ENCODE results near the gene HOXA6.
A peak's percentile ranks its signal among the peaks of the same experiment; 100 is the strongest.

The HOXA6 gene

DNA sequence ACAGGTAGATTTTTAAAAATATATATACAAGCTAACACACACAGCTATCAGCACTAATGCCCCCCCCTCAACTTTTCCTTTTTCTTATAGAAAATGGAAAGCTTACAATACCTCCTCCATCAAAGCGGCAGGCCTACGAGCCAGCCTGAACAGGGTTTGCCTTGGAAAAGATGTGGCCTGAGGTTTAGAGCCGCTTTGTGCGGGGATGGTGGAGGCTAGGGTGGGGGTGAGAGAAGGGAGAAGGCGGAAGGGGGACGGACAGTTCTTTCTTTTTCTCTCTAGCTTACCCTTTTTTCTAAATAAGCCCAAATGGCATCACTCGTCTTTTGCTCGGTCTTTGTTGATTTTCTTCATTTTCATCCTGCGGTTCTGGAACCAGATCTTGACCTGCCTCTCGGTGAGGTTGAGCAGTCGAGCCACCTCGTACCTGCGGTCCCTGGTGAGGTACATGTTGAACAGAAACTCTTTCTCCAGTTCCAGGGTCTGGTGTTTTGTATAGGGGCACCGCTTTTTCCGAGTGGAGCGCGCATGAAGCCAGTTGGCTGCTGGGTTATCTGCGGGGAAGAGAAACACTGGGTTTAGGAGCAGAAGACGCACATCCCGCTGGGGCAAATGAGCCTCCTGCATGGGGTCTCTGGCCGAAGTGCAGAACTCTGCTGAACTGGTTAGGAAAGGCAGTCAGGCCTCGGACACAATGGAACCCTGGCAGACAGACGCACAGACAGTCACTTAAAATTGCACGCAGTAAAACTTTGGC, 15.9 kb upstream of the HOXA6 start:
- peaks cover 33% of the 10 kb centered on the region for H3K4me1 Mint-ChIP-seq
- peaks cover 54% of the 10 kb centered on the region for H3K36me3 Mint-ChIP-seq (ENCODE audit: low read depth)
- peaks cover 5% of the 10 kb centered on the region for H3K27me3 Mint-ChIP-seq (ENCODE audit: low read depth, poor library complexity)

DNA sequence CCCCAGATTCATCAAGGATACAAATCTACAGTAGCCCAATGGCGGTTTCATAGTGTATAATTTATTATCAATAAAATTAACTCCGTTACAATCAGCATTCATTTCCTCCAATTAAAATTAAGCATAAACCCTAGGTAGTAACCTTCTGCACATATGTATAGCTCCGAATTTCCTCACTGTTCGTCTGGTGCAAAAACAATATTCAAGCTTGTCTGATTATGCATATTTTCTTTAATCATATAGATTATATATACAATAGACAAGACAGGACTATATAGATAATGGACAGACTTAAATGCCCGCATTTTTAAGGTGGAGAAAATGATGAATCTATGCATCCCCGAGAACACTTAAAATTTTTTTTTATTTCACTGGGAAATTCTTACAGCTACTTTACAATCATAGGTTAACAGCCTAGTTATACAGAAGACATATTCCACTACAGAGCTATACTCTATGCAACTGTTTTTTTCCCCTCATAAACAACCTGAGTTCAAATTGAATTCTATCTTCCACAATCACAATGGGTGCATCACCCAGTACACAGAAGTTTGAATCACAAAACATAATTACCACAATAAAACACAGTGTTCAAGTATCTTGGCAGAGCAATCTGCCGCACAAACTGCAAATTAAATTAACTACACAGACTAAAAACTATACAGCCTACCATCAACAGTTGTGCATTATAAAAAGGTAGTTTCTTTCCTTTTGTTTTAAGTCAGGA, 15.2 kb upstream of the HOXA6 start:
- peaks cover 36% of the 10 kb centered on the region for H3K4me1 Mint-ChIP-seq
- H3K36me3 Mint-ChIP-seq (ENCODE audit: low read depth) = peaks cover 46% of the 10 kb centered on the region
- no peaks in the 10 kb centered on the region for H3K9me3 Mint-ChIP-seq
- H3K4me3 Mint-ChIP-seq = peak overlapping the region; percentile 97
- H3K27ac Mint-ChIP-seq = peak overlapping the region; percentile 99
- peaks cover 5% of the 10 kb centered on the region for H3K27me3 Mint-ChIP-seq (ENCODE audit: low read depth, poor library complexity)
- TF ChIP-seq, protein P1, sequence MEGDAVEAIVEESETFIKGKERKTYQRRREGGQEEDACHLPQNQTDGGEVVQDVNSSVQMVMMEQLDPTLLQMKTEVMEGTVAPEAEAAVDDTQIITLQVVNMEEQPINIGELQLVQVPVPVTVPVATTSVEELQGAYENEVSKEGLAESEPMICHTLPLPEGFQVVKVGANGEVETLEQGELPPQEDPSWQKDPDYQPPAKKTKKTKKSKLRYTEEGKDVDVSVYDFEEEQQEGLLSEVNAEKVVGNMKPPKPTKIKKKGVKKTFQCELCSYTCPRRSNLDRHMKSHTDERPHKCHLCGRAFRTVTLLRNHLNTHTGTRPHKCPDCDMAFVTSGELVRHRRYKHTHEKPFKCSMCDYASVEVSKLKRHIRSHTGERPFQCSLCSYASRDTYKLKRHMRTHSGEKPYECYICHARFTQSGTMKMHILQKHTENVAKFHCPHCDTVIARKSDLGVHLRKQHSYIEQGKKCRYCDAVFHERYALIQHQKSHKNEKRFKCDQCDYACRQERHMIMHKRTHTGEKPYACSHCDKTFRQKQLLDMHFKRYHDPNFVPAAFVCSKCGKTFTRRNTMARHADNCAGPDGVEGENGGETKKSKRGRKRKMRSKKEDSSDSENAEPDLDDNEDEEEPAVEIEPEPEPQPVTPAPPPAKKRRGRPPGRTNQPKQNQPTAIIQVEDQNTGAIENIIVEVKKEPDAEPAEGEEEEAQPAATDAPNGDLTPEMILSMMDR (IDR thresholded peaks at IDR 0.05) = no peak
- no peak for DNase-seq

More for the DNA sequence above, 15.9 kb upstream of the HOXA6 start:
- TF ChIP-seq, protein P1 (IDR thresholded peaks at IDR 0.05) = no peak
- Mint-ChIP-seq H3K9me3 (no peaks in the 10 kb centered on the region), H3K27ac (peak overlapping the region; percentile 99), H3K4me3 (peak overlapping the region; percentile 97)
- DNase-seq = peak; percentile 4

DNA sequence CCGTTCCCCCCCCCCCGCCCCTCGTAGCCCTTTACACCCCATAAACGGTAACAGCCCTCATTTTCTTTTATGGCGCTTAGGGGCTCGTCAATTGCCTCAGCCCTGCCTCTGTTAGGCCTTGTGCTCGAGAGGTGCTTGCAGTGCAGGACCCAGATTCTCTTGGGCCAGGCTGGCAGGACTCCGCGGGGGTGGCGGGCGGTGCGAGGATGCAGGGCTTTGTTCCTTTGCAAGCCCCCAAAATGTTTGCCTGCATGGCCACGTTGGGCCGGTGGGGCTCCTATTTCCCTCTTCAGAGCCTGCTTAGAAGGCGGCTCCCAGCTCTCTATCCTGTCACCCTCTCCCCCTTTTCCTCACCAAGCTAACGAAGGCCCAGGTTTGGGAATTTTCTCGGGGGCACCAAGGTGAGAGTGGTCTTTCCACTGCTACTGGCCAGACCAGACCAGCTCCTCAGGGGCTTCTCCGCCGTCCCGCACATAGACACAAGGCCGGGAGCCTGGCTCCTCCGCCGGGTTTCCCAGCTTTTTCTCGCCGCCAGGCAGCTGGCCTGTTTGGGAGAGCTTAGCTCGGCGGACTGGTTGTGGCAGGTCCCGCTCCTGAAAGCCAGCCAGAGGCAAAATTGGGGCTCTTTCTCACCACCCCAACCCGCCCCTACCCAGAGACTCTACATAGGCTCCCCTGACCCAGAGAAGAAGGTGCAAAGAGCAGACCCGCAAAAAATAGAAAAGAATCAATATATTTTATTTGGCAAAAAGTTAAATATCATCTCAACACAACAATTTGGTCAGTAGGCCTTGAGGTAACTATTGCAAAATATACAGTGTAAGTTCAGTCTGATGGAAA, 14.4 kb upstream of the HOXA6 start:
- Mint-ChIP-seq H3K9me3 (no peaks in the 10 kb centered on the region), H3K27me3 (ENCODE audit: low read depth, poor library complexity) (peaks cover 5% of the 10 kb centered on the region), H3K36me3 (ENCODE audit: low read depth) (peaks cover 39% of the 10 kb centered on the region), H3K4me3 (peak overlapping the region; percentile 97), H3K27ac (peak overlapping the region; percentile 99), H3K4me1 (peaks cover 31% of the 10 kb centered on the region)
- TF ChIP-seq, protein P1 (IDR thresholded peaks at IDR 0.05) = no peak
- DNase-seq = peak; percentile 57

DNA sequence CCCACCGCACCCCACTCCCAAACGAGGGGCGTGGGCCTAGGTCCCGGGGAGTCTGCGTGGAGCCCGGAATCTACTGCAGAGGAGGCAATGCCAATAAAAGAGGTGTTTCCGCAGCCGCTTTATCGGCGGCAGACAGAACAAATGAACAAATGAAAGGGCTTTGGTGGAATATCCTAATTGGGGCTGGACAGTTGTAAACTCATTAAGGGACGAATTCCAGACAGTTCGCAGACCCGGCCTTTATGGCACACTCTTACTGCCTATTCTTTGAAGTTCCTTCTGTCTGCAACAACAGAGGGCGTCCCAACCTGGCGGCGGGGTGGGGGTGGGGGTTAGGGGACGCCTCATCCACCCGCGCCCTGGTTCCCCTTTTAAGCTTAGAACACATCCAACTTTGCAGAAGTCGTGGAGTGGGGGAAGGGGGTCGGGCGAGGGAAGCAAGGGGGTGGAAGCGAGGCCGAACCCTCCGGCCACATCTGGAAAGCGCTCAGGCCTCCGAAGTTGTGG, 13.7 kb upstream of the HOXA6 start:
- Mint-ChIP-seq H3K9me3 (no peaks in the 10 kb centered on the region), H3K27me3 (ENCODE audit: low read depth, poor library complexity) (peaks cover 5% of the 10 kb centered on the region), H3K4me3 (peak overlapping the region; percentile 97), H3K4me1 (peaks cover 30% of the 10 kb centered on the region), H3K36me3 (ENCODE audit: low read depth) (peaks cover 37% of the 10 kb centered on the region), H3K27ac (peak overlapping the region; percentile 96)
- TF ChIP-seq, protein P1 (IDR thresholded peaks at IDR 0.05) = no peak
- peak; percentile 61 for DNase-seq

DNA sequence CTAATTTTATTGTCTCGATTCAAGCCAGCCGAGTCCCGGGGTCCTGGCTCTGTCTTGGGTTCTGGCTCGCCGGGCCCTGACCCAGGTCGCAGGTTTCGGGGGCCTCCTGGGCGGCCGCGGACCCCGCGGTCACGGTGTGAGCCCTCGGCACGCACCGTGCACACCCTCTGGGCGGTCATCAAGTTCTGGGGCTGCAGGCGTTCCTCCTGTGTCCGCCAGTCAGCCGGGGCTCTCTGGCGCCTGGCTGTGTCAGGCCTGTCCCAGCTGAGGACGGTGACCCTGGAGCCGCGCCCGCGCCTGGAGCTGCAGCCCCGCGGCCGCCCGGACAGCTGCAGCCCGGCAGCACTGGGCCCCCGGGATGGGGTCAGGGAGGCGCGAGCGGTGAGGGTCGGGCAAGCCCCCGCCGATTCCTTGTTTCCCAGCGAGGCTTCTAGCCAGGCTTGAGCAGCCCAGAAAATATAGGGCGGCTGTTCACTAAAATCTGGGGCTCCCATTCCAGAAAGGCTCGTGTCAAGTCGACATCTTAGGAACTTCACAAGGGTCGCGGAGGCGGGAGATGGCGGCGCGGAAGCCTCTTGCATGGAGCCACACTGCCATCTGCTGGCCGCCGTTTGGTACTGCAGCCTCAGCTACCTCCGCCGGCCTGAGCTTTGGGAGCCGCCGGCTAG, 13.1 kb upstream of the HOXA6 start:
- Mint-ChIP-seq H3K4me1 (peaks cover 28% of the 10 kb centered on the region), H3K4me3 (peak overlapping the region; percentile 97), H3K9me3 (no peaks in the 10 kb centered on the region), H3K27me3 (ENCODE audit: low read depth, poor library complexity) (peaks cover 5% of the 10 kb centered on the region), H3K36me3 (ENCODE audit: low read depth) (peaks cover 34% of the 10 kb centered on the region), H3K27ac (peak overlapping the region; percentile 99)
- DNase-seq = peak; percentile 98
- TF ChIP-seq, protein P1 (IDR thresholded peaks at IDR 0.05) = peak; percentile 100

Data from nephron progenitor cell (in vitro differentiated cells).